Endothelial cell of umbilical vein (primary cell): ENCODE data around the gene GOLGA8M. TPM values are rescaled to one million over a fixed set of nuclear protein-coding genes. Genes with fewer than 3 reads are reported as not detected.
"Not testable (repeated sequence)": the region's sequence is repeated elsewhere in the genome, so short reads cannot be mapped to it uniquely, and the experiment has no call there.

ENCODE experiments used
- BruUV-seq: library from RNA; stranded (reverse); fragments of 400-500 nt; replicated peaks from 2 replicates; lab custom pipeline; 2021; lab: Mats Ljungman, UMichigan
- CTCF ChIA-PET: fragments of 300-600, 350-600 bp; sonication (Branson Sonifier 250); formaldehyde crosslinking; loops from one replicate; lab custom pipeline; 2021; ENCODE audit warnings: antibody characterized with exemption, inconsistent platforms; lab: Charles Lee
- POLR2A ChIA-PET: fragments of 300-600, 350-600 bp; sonication (Branson Sonifier 250); formaldehyde crosslinking; loops from one replicate; lab custom pipeline; 2021; ENCODE audit warnings: antibody characterized with exemption, inconsistent platforms; lab: Charles Lee
- DNase-seq: peaks from one replicate; pipeline ENCODE4 v3.0.0-alpha.2; 2011; ENCODE audit warnings: low read depth, low spot score
- FAIRE-seq: peaks from 2 replicates; lab custom pipeline; 2011; peaks lifted over from hg19 to GRCh38; lab: Jason Lieb, UNC
- H2AFZ ChIP-seq: 2 replicates; pipeline ENCODE4 v1.6.0; 2012; ENCODE audit warnings: low read depth, low read length, control low read depth, inconsistent platforms
- H3K27ac ChIP-seq: 2 replicates; pipeline ENCODE4 v1.5.1; 2011; ENCODE audit warnings: low read depth, mild to moderate bottlenecking, control low read depth, low read length, moderate library complexity; ENCODE audit not compliant: insufficient read depth
- H3K27me3 ChIP-seq, 2 experiments: 2 replicates each; pipeline versions ENCODE4 v1.6.0 to v1.6.1; 2011; ENCODE audit warnings: low read length in 2 of 2, mixed read lengths in 1 of 2; ENCODE audit not compliant: control insufficient read depth in 2 of 2, insufficient read depth in 2 of 2
- H3K36me3 ChIP-seq, 2 experiments: 2 replicates in 1 of 2; 3 replicates in 1 of 2; pipeline ENCODE4 v1.5.1; 2011; ENCODE audit warnings: low read length in 2 of 2, mild to moderate bottlenecking in 1 of 2, moderate library complexity in 1 of 2; ENCODE audit not compliant: control insufficient read depth in 2 of 2, insufficient read depth in 2 of 2; ENCODE audit errors: extremely low read depth in 1 of 2
- H3K4me1 ChIP-seq: 3 replicates; pipeline ENCODE4 v1.5.1; 2011; ENCODE audit warnings: mild to moderate bottlenecking, low read length; ENCODE audit not compliant: control insufficient read depth, insufficient read depth; ENCODE audit errors: extremely low read depth
- H3K4me2 ChIP-seq: 2 replicates; pipeline ENCODE4 v1.6.1; 2011; ENCODE audit warnings: low read length, control low read depth, mixed read lengths; ENCODE audit not compliant: insufficient read depth
- H3K4me3 ChIP-seq, 3 experiments: fragments of 200-600 bp in 1 of 3; sonication (generic), shearing (Covaris generic) in 1 of 3; replicated peaks in 1 of 3; 2 replicates each; pipeline ENCODE4 v1.5.1; 2011 to 2016; ENCODE audit warnings: control low read depth in 3 of 3, low read length in 3 of 3, mild to moderate bottlenecking in 2 of 3, inconsistent platforms in 1 of 3, low read depth in 1 of 3, moderate library complexity in 1 of 3; ENCODE audit not compliant: insufficient read depth in 1 of 3
- H3K79me2 ChIP-seq: 2 replicates; pipeline ENCODE4 v1.6.0; 2012; ENCODE audit warnings: low read length, inconsistent platforms; ENCODE audit not compliant: control insufficient read depth, insufficient read depth
- H3K9ac ChIP-seq: replicated peaks from 2 replicates; pipeline ENCODE3; 2011; ENCODE audit warnings: low read length, control low read depth; ENCODE audit not compliant: insufficient read depth; ENCODE audit errors: extremely low read depth
- H3K9me1 ChIP-seq: replicated peaks from 3 replicates; pipeline ENCODE4 v1.6.0; 2011; ENCODE audit warnings: mild to moderate bottlenecking, low read length; ENCODE audit not compliant: control insufficient read depth, insufficient read depth; ENCODE audit errors: extremely low read depth
- H3K9me3 ChIP-seq: replicated peaks from 2 replicates; pipeline ENCODE4 v1.5.1; 2012; ENCODE audit warnings: low read length, inconsistent platforms; ENCODE audit not compliant: control insufficient read depth, insufficient read depth
- H4K20me1 ChIP-seq: replicated peaks from 2 replicates; pipeline ENCODE3; 2011; ENCODE audit warnings: mild to moderate bottlenecking, low read length; ENCODE audit not compliant: control insufficient read depth, insufficient read depth; ENCODE audit errors: extremely low read depth
- dilution Hi-C: fragments of 300-500 bp; cut with MboI; formaldehyde crosslinking; loops from one replicate; pipeline ENCODE4 v1.15.0; 2019; ENCODE audit warnings: low sequenced_read_pairs; ENCODE audit not compliant: extremely low pct_ligation_motif_present
- intact Hi-C: fragments of 100-400 bp; cut with micrococcal nuclease; formaldehyde crosslinking; loops from one replicate; pipeline ENCODE4 v1.10.0; 2022
- polyA plus RNA-seq, 4 experiments: library from polyadenylated mRNA; depleted of rRNA in 3 of 4; stranded (reverse) in 3 of 4; unstranded in 1 of 4; fragments of >200 nt; gene quantifications; 2 replicates each; pipeline versions ENCODE4 v1.2.1 to v1.2.3, GENCODE V29; 2011 to 2012; ENCODE audit warnings: missing spikeins in 1 of 4
- total RNA-seq: library from RNA; stranded (reverse); gene quantifications from 2 replicates; pipeline ENCODE4 v1.2.3, GENCODE V29; 2021

The GOLGA8M gene
- total and polyA plus RNA-seq, 2 donors (not counting 3 experiments of a cell fraction or from before 2014, with no cell fraction given) = 0.26 to 1.6 TPM

DNA sequence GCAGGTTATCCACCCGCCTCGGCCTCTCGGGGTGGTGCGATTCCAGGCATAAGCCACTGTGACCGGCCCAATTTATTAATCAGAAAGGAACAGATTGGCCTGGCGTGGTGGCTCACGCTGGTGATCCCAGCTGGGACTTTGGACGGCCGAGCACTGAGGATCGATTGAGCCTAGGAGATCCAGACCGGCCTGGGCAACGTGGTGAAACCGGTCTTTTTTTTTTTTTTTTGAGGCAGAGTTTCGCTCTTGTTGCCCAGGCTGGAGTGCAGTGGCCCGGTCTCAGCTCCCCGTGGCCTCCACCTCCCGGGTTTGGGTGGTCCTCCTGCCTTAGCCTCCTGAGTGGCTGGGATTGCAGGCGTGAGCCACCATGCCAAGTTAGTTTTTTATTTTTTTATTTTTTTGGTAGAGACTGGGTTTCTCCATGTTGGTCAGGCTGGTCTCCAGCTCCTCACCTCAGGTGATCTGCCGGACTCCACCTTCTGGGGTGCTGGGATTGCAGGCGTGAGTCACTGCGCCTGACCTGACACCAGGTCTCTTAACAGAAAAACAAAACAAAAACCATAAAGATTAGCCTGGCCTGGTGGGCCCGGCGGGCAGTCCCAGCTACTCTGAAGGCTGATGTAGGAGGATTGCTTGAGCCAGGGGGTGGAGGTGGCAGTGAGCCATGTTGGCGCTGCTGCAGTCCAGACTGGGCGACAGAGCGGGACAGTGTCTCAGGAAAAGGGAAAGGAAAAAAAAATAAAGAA, 18.0 kb downstream of the GOLGA8M start:
- H3K4me3 ChIP-seq, BruUV-seq, H3K9me1 ChIP-seq, H3K27ac ChIP-seq, H2AFZ ChIP-seq, dilution Hi-C loops, H3K4me1 ChIP-seq, H3K4me2 ChIP-seq, H3K79me2 ChIP-seq, CTCF ChIA-PET, DNase-seq, H3K27me3 ChIP-seq, intact Hi-C loops, POLR2A ChIA-PET, H3K36me3 ChIP-seq, H3K9ac ChIP-seq, FAIRE-seq, H3K9me3 ChIP-seq, H4K20me1 ChIP-seq: not testable (repeated sequence)

GRCh38 chr15:28693021-28693420, 19.2 kb downstream of the GOLGA8M start:
- H3K4me2 ChIP-seq, CTCF ChIA-PET, POLR2A ChIA-PET, H2AFZ ChIP-seq, H3K9me1 ChIP-seq, DNase-seq, intact Hi-C loops, H3K27me3 ChIP-seq, H3K27ac ChIP-seq, dilution Hi-C loops, H3K36me3 ChIP-seq, H4K20me1 ChIP-seq, FAIRE-seq, H3K9me3 ChIP-seq, BruUV-seq, H3K4me1 ChIP-seq, H3K79me2 ChIP-seq, H3K4me3 ChIP-seq, H3K9ac ChIP-seq: not testable (repeated sequence)

- H3K27ac ChIP-seq, dilution Hi-C loops, H2AFZ ChIP-seq, H3K9me1 ChIP-seq, H3K4me2 ChIP-seq, H4K20me1 ChIP-seq, intact Hi-C loops, DNase-seq, BruUV-seq, H3K36me3 ChIP-seq, CTCF ChIA-PET, H3K79me2 ChIP-seq, H3K9me3 ChIP-seq, H3K9ac ChIP-seq, FAIRE-seq, POLR2A ChIA-PET, H3K27me3 ChIP-seq, H3K4me3 ChIP-seq, H3K4me1 ChIP-seq: not testable (repeated sequence)
Measured at GRCh38 chr15:28673533-28673932, 38.7 kb downstream of the GOLGA8M start.

DNA sequence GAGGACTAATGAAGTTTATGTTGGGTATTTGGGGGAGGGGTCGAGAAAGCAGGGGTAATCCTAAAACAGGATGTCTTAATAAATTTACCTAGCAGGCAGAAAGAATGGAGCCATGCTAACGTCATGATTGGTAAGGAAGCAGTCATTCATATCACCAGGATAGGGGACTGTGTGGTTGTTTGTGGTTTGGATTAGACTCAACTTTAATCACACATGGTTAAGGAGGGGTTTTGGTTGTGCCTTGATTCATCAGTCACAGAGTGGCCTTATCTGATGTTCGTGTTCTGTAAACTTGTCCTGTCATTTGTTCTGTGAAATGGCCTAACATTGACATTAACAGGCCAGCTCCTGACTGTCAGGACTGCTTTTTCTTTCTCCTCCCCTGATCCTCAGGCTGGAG, 40.1 kb downstream of the GOLGA8M start:
- H3K79me2 ChIP-seq, H4K20me1 ChIP-seq, H3K4me1 ChIP-seq, FAIRE-seq, BruUV-seq, DNase-seq, CTCF ChIA-PET, intact Hi-C loops, H3K4me3 ChIP-seq, H3K4me2 ChIP-seq, POLR2A ChIA-PET, dilution Hi-C loops, H3K9me3 ChIP-seq, H3K27me3 ChIP-seq, H3K36me3 ChIP-seq, H3K9me1 ChIP-seq, H3K27ac ChIP-seq, H2AFZ ChIP-seq, H3K9ac ChIP-seq: not testable (repeated sequence)
